Stimulated activated CD4-positive, alpha-beta T cell treated with anti-CD3 and anti-CD28 coated beads, Interleukin-4, amount 100 ng/mL, for 1 hour (primary cell): Measurements from ENCODE around the gene CD81.

ENCODE experiments used
- DNase-seq: peaks from one replicate; pipeline ENCODE4 v3.0.0-alpha.2; 2020

Gene CD81

GRCh38 chr11:2443881-2444820 is 67.0 kb downstream of the CD81 start, which contains the start of gene TRPM5:
Gene TRPM5, minus strand, starts transcription at chr11:2444514. Its CDS starts 21,478 bp downstream, at chr11:2423036.
- DNase-seq: peak; percentile 84

GRCh38 chr11:2444821-2445745 is 68.0 kb downstream of the CD81 start, which contains the start of gene KCNQ1:
Gene KCNQ1, plus strand, starts transcription at chr11:2445008. Its CDS starts 91 bp downstream, at chr11:2445099.
- peak; percentile 42 for DNase-seq

GRCh38 chr11:2445746-2446551 is 68.8 kb downstream of the CD81 start:
- no peak for DNase-seq

- no peak for DNase-seq
Observed at GRCh38 chr11:2446590-2447252, 69.6 kb downstream of the CD81 start.
